Stimulated activated naive CD8-positive, alpha-beta T cell treated with anti-CD3 and anti-CD28 coated beads, Interleukin-15, amount 100 ng/mL, for 72 hours (primary cell): Measurements from ENCODE around the gene ARID1B.

Experiments
- ATAC-seq: fragments of 150-1000 bp; cut with Tn5 transposase; 2 replicates; pipeline ENCODE4 v1.10.0; 2021; ENCODE audit warnings: mild to moderate bottlenecking, moderate library complexity
- DNase-seq, 2 donors: peaks; one replicate each; pipeline ENCODE4 v3.0.0; 2021 to 2022
- H3K27ac Mint-ChIP-seq, 2 donors: one replicate each; pipeline ENCODE4 v1.8.0; 2022; ENCODE audit warnings: mild to moderate bottlenecking in 2 of 2, mixed read lengths in 2 of 2, moderate library complexity in 2 of 2
- H3K27me3 Mint-ChIP-seq: one replicate; pipeline ENCODE4 v1.8.0; 2022; ENCODE audit warnings: mixed read lengths
- H3K4me1 Mint-ChIP-seq: one replicate; pipeline ENCODE4 v1.8.0; 2022; ENCODE audit warnings: mild to moderate bottlenecking, mixed read lengths
- H3K4me3 Mint-ChIP-seq, 2 donors: one replicate each; pipeline ENCODE4 v1.8.0; 2022; ENCODE audit warnings: mild to moderate bottlenecking in 2 of 2, mixed read lengths in 2 of 2, moderate library complexity in 1 of 2
- H3K9me3 Mint-ChIP-seq, 2 donors: one replicate each; pipeline ENCODE4 v1.8.0; 2022; ENCODE audit warnings: mixed read lengths in 2 of 2

The ARID1B gene

GRCh38 chr6:156880913-156881312 is 103.7 kb downstream of the ARID1B start:
- peak overlapping the region in 1 of 2 donors; percentile 6 for H3K27ac Mint-ChIP-seq
- no peak for DNase-seq
- H3K9me3 Mint-ChIP-seq = no peaks in the 10 kb centered on the region
- H3K4me1 Mint-ChIP-seq = peaks cover 60% of the 10 kb centered on the region
- H3K27me3 Mint-ChIP-seq = no peaks in the 10 kb centered on the region
- H3K4me3 Mint-ChIP-seq = no peak overlapping the region
- ATAC-seq = no peak

DNA sequence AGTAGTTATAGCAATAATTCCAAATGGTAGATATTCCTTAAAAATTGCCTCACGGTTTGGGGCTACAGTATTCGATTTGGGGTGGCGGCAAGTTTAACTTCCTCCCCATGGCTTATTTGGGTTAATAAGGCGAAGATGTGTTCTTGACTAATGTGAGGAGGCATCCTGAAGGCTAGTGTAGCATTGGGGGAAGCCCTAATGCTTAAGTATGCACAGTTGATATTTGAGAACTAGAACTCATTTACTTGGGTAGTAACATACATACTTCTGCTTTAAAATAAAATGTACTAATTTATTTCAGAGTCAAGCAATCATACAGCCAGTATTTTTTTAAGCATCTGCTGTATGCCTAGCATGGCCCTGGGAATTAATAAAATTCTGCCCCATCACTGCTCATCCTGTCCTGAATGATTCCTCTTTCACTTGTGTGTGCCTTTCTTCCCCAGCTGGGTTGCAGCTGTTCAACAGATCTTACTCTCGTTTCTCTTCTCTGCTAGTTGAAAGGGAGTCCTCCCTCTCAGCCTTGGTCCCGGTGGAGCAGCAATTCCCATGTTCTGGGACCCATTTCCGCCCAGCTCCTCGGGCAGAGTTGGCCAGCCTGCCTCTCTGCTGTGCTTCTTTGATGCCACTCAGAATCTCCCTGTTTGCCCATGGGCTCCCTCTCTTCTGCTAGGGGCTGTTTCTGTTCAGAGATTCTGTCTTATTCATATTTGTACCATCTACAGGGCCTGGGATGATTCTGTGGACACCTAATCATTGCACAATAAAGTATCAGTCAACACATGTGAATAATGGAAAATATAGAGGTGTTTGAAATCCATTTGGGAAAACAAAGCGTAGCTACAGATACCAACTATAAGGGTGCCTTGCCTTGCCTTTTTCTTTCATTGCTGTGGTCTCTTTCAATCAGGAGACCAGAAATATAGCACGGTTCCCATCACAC is 104.8 kb downstream of the ARID1B start:
- DNase-seq (no peak), ATAC-seq (no peak)
- Mint-ChIP-seq H3K4me1 (peaks cover 70% of the 10 kb centered on the region), H3K4me3 (no peak overlapping the region), H3K27me3 (no peaks in the 10 kb centered on the region), H3K9me3 (no peaks in the 10 kb centered on the region), H3K27ac (no peak overlapping the region)

DNA sequence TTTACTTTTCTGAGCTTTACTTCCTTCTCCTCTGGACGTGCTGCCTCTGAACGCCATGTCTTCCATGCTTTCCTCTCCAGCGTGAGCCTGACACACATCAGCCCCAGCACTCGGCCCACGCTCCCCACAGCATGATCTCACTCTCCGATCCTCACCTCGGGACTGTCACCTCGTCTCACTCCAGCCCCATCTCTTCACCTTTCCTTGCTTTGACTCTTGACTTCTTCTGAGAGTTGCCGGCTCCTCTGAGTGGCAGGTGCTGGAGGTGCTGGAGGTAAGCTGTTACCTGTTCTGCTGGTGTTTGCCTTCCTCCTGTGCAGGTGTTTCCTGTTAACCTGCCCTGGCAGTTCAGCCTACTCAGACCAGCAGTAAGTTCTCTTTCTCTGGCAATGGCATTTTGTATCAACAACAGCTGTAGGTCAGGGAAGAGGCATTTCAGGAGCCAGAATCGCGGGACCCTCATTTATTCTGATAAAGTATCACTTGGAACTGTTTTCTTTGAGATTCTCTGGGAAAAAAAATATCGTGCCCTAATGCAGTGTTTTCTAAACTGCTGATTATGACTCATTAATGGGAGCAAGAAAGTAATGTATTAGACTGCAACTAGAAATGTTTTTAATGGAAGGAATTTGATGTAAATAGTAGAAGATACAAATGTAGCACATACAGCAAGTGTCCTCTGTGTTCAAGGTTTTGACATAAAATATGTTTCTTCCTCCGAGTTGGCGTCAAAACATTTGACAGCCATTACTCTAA is 106.5 kb downstream of the ARID1B start:
- DNase-seq (peak in 1 of 2 donors; percentile 13), ATAC-seq (peak; percentile 84)
- peaks cover 71% of the 10 kb centered on the region for H3K4me1 Mint-ChIP-seq
- H3K27me3 Mint-ChIP-seq = no peaks in the 10 kb centered on the region
- H3K27ac Mint-ChIP-seq = peak overlapping the region in 1 of 2 donors; percentile 13
- no peaks in the 10 kb centered on the region for H3K9me3 Mint-ChIP-seq
- H3K4me3 Mint-ChIP-seq = peak overlapping the region; percentile 49 to 57

- Mint-ChIP-seq H3K27ac (no peak overlapping the region), H3K4me3 (no peak overlapping the region), H3K27me3 (no peaks in the 10 kb centered on the region), H3K9me3 (no peaks in the 10 kb centered on the region), H3K4me1 (peaks cover 66% of the 10 kb centered on the region)
- ATAC-seq = no peak
- no peak for DNase-seq
Measured at GRCh38 chr6:156884306-156884705, 107.1 kb downstream of the ARID1B start.

DNA sequence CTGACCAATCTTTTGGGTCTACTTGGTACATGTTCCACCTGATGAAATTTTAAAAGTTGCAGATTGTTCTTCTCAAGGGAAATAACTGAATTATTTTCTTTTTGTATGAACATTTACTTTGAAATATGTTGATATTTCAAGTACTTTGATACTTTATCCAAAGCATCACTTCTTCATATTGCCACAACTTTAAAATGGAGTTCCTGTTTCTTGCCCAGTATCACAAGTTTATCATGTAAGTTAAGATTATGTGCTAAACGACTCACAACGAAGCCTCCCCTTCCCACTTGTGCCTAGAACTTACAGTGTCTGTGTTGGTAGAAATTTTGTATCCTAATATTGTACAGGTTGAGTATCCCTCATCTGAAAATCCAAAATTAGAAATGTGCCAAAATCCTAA is 108.4 kb downstream of the ARID1B start:
- Mint-ChIP-seq H3K27me3 (no peaks in the 10 kb centered on the region), H3K9me3 (no peaks in the 10 kb centered on the region), H3K27ac (no peak overlapping the region), H3K4me1 (peaks cover 71% of the 10 kb centered on the region), H3K4me3 (no peak overlapping the region)
- ATAC-seq (no peak), DNase-seq (no peak)

DNA sequence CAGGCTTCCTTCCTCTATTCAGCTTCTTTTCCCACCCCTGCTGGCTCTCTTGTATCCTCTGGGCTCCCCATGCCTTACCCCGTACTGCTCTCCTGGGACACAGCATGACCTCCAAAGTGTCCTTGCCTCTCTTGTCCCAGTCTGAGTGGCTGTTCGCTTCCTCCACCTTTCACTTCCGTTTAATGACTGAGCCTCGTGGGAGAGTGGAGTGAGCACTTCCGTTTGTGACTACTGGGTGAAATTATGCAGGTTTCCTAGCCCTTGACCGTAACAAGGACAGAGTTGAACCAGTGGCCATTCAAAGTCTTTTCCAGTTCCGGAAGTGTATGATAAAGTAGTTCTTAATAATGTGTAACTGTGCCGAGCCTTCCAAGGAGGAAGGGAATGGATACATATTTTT is 109.2 kb downstream of the ARID1B start:
- Mint-ChIP-seq H3K27me3 (no peaks in the 10 kb centered on the region), H3K9me3 (no peaks in the 10 kb centered on the region), H3K27ac (peak overlapping the region; percentile 1 to 66), H3K4me1 (peaks cover 77% of the 10 kb centered on the region), H3K4me3 (peak overlapping the region; percentile 32 to 39)
- DNase-seq = no peak
- peak; percentile 40 for ATAC-seq

DNA sequence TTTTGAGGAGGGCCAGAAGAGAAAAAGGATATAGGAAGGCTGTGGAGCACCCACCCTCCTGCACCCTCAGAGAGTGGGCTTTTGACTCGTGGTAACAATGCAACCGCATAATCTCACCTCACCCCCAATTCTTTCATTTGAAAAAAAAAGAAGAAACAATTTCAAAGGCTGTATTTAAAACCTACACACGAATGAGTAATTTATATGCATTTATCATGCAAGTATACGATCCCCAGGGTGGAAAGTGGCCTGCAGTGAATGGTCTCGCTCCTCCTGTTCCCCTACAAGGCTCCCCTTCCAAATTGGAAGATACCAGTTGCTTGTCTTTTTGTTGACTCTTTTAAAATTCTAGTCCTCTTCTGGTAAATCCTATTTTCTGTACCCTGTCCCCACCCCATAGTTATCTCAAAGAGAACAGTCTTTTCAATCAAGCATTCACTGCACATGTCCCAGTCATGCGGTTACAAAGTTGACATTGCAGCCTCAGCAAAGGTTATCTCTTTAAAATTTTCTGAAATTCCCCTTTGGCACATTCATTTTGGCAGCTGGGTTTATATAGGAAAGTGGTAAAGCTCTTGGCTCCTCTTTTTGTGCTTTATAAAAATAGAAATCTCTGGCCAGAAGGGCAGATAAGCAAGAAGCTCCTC is 110.6 kb downstream of the ARID1B start:
- no peak for DNase-seq
- Mint-ChIP-seq H3K4me1 (peaks cover 64% of the 10 kb centered on the region), H3K27me3 (no peaks in the 10 kb centered on the region), H3K27ac (peak overlapping the region; percentile 7 to 14), H3K4me3 (peak overlapping the region; percentile 6 to 45), H3K9me3 (no peaks in the 10 kb centered on the region)
- ATAC-seq = no peak

- DNase-seq = no peak
- no peak for ATAC-seq
- Mint-ChIP-seq H3K9me3 (no peaks in the 10 kb centered on the region), H3K27me3 (no peaks in the 10 kb centered on the region), H3K4me3 (no peak overlapping the region), H3K27ac (no peak overlapping the region), H3K4me1 (peaks cover 50% of the 10 kb centered on the region)
Measured at GRCh38 chr6:156889469-156889868, 112.3 kb downstream of the ARID1B start.

GRCh38 chr6:156889986-156890385 is 112.8 kb downstream of the ARID1B start:
- no peak overlapping the region for H3K4me3 Mint-ChIP-seq
- ATAC-seq = no peak
- H3K27me3 Mint-ChIP-seq = no peaks in the 10 kb centered on the region
- no peak overlapping the region for H3K27ac Mint-ChIP-seq
- peaks cover 54% of the 10 kb centered on the region for H3K4me1 Mint-ChIP-seq
- H3K9me3 Mint-ChIP-seq = no peaks in the 10 kb centered on the region
- DNase-seq = no peak

DNA sequence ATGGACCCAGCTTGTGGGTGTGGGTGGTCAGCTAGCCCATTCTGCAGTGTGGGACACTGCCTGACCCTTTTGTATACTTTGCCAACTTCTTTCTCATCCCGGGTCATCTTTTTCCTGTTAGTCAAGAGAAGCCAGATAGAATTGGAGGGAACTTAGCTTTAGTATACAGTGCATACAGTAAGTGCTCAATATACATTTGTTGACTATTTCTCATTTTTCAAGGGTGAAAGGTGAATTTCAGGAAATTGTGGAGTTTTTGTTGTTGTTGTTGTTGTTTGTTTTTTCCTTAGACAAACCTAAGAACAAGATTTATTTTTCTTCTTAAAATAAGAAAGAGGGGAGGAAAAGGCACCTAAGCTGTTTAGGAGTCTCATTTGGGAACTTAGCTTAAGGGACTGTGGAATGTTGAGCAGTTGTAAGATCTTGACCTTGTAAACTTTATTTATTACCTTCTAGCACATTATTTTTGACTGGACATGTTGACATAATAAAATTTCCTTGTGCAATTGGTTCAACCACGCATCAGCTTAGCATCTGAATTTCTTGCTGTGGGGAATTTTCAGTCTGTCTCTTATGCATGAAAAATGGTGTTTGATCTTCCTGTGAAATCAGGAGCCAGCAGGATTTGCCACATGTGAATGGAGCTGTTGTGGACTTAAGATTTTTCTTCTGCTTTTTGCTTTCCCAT is 113.6 kb downstream of the ARID1B start:
- Mint-ChIP-seq H3K4me3 (no peak overlapping the region), H3K27me3 (no peaks in the 10 kb centered on the region), H3K9me3 (no peaks in the 10 kb centered on the region), H3K27ac (no peak overlapping the region), H3K4me1 (peaks cover 55% of the 10 kb centered on the region)
- no peak for ATAC-seq
- DNase-seq = no peak

GRCh38 chr6:156897907-156898531 is 120.8 kb downstream of the ARID1B start:
- Mint-ChIP-seq H3K4me1 (peaks cover 62% of the 10 kb centered on the region), H3K27me3 (no peaks in the 10 kb centered on the region), H3K4me3 (no peak overlapping the region), H3K9me3 (no peaks in the 10 kb centered on the region), H3K27ac (peak overlapping the region in 1 of 2 donors; percentile 39)
- ATAC-seq (no peak), DNase-seq (no peak)

GRCh38 chr6:156899071-156899470 is 121.9 kb downstream of the ARID1B start:
- H3K4me1 Mint-ChIP-seq = peaks cover 62% of the 10 kb centered on the region
- DNase-seq = no peak
- no peak overlapping the region for H3K27ac Mint-ChIP-seq
- H3K4me3 Mint-ChIP-seq = no peak overlapping the region
- no peaks in the 10 kb centered on the region for H3K9me3 Mint-ChIP-seq
- no peak for ATAC-seq
- no peaks in the 10 kb centered on the region for H3K27me3 Mint-ChIP-seq

DNA sequence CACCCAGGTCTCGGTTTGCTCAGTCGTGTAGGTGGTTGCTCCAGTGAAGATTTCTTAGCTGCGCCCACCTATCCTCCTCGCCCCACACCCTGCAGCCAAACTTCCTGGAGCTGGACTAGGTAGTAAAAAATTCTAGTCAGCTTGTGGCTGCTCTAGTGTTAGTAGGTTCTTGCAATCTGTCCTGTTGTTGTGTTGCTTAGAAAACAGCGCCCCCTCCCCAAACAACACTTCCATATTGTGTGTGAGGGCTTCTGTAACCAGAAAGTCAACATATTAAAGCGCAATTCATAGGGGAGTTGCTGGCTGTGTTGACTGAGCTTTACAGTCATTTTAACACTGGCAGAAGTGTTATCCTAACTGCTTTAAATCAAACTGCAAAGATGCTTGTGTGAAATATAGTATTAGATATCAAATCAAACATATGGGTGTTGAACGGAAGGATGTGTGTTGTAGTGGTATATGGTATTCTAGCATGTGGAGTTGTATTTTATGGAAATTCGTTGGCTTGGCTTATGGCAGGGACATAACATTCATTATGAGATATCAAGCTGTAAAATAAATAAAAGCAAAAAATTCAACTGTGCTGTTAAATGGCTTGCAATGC is 122.5 kb downstream of the ARID1B start:
- peaks cover 58% of the 10 kb centered on the region for H3K4me1 Mint-ChIP-seq
- H3K27ac Mint-ChIP-seq = peak overlapping the region in 1 of 2 donors; percentile 43
- ATAC-seq (no peak), DNase-seq (no peak)
- no peaks in the 10 kb centered on the region for H3K9me3 Mint-ChIP-seq
- no peak overlapping the region for H3K4me3 Mint-ChIP-seq
- H3K27me3 Mint-ChIP-seq = no peaks in the 10 kb centered on the region

DNA sequence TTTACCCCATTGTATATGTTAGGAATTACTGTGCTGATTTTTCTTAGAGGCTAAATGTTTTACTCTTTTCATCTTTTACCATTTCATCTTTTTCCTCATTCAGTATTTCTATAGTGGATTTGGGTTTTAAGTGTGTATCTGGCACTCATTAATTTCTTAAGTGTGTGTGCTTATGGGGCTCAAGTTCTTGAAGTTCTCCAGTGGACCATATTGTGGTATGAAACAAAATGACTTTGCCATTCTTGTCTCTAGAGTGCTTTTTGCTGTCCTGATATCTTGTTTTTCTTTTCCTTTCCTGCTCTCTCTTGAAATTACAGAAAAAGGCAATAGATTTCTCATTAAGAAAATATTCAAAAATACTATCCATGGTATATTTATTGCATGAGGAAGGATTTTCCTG is 123.1 kb downstream of the ARID1B start:
- Mint-ChIP-seq H3K27me3 (no peaks in the 10 kb centered on the region), H3K4me1 (peaks cover 51% of the 10 kb centered on the region), H3K9me3 (no peaks in the 10 kb centered on the region), H3K27ac (no peak overlapping the region), H3K4me3 (no peak overlapping the region)
- DNase-seq (no peak), ATAC-seq (no peak)
